Transverse colon (tissue), 4 donors: ENCODE measurements around the gene SLC1A3. TPM values are rescaled to one million over a fixed set of nuclear protein-coding genes. Genes with fewer than 3 reads are reported as not detected.
A peak's percentile ranks its signal among the peaks of the same experiment; 100 is the strongest.

Experiments
- DNase-seq: peaks from one replicate; pipeline ENCODE4 v3.0.0-alpha.2; 2019
- H3K27ac ChIP-seq, 4 donors: fragments of 200-600 bp; sonication (generic); 2 replicates each; pipeline ENCODE4 v1.5.1; 2016 to 2018; ENCODE audit warnings: inconsistent platforms in 4 of 4
- H3K27me3 ChIP-seq: fragments of 200-600 bp; sonication (generic); 2 replicates; pipeline ENCODE4 v1.5.1; 2017; ENCODE audit warnings: inconsistent platforms
- H3K36me3 ChIP-seq, 4 donors: fragments of 200-600 bp; sonication (generic); 2 replicates each; pipeline ENCODE4 v1.5.1; 2017 to 2019; ENCODE audit warnings: inconsistent platforms in 4 of 4
- H3K4me1 ChIP-seq, 4 donors: fragments of 200-600 bp; sonication (generic); 2 replicates each; pipeline ENCODE4 v1.5.1; 2017 to 2020; ENCODE audit warnings: inconsistent platforms in 4 of 4
- H3K4me3 ChIP-seq, 4 donors: fragments of 200-600 bp; sonication (generic); 1 replicate in 1 of 4; 2 replicates in 3 of 4; pipeline versions ENCODE4 v1.5.1 to v1.6.1; 2017 to 2019; ENCODE audit warnings: inconsistent platforms in 4 of 4
- H3K9me3 ChIP-seq, 2 donors: fragments of 200-600 bp; sonication (generic); 2 replicates each; pipeline ENCODE4 v1.5.1; 2017 to 2019; ENCODE audit warnings: inconsistent platforms in 2 of 2
- EP300 ChIP-seq: sonication (generic); formaldehyde crosslinking; IDR thresholded peaks from one replicate; pipeline ENCODE4 v1.6.1; 2017; ENCODE audit warnings: antibody characterized with exemption, low read depth
- POLR2A ChIP-seq: fragments of 450-650 bp; IDR thresholded peaks from one replicate; pipeline ENCODE4 v1.6.1; 2016; ENCODE audit warnings: antibody characterized with exemption, mild to moderate bottlenecking, moderate library complexity
- POLR2AphosphoS5 ChIP-seq, 3 donors: sonication (generic); formaldehyde crosslinking; IDR thresholded peaks; one replicate each; pipeline ENCODE4 v1.6.1; 2016; ENCODE audit warnings: antibody characterized with exemption in 3 of 3
- WGBS, 2 donors: methylation state at CpG; one replicate each; pipeline ENCODE4 v1.1.5; 2018; ENCODE audit warnings: low coverage in 1 of 2; 5-methylcytosine and 5-hydroxymethylcytosine counted together
- in situ Hi-C, 4 donors: fragments of 200-750 bp; cut with MboI; loops; one replicate each; pipeline versions ENCODE4 v1.15.0 to v1.15.1; 2017; ENCODE audit warnings: low sequenced_read_pairs in 3 of 4, low pct_ligation_motif_present in 1 of 4, low pct_unique_long_range_greater_than_20kb in 1 of 4
- intact Hi-C: fragments of 100-400 bp; cut with DNase I; formaldehyde crosslinking; loops from one replicate; pipeline ENCODE4 v1.15.1; 2023; ENCODE audit warnings: low total_unique reads
- total RNA-seq, 4 donors: library from RNA; depleted of rRNA; stranded (reverse); fragments of >200 nt; gene quantifications; one replicate each; pipeline ENCODE4 v1.1.0, GENCODE V29; 2016
- TF ChIP-seq, protein P1 (sequence below), 5 experiments: fragments of 200-600 bp in 3 of 5; fragments of 450-650 bp in 2 of 5; sonication (generic) in 3 of 5; IDR thresholded peaks; 1 replicate in 2 of 5; 2 replicates in 3 of 5; pipeline ENCODE4 v1.5.1; 2016 to 2017; ENCODE audit warnings: antibody characterized with exemption in 5 of 5, inconsistent platforms in 3 of 5, mild to moderate bottlenecking in 2 of 5, moderate library complexity in 1 of 5

The SLC1A3 gene
- total RNA-seq, 4 donors from 2014 or later = 0.20 to 16.0 (median 4.1) TPM

DNA sequence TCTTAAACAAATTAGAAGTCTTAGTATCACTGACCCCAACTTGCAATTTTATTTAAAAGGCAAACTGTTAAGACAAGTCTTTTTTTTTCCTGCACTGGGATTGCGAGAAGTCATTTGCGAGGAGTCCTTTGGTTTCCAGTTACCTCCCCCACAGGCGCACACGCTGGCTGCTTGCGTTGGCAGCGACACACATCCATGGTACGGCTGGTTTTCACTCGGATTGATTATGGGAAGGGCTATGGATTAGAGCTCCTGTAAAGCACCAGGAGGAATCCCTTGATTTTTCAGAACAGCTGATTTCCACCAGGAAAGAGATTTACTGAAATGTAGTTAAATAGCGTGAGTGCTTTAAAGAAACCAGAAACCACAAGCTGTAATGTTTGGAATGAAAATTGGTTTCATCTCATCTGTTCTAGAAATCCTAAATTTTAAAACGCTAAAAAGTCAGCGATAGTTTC is 737 bp downstream of the SLC1A3 start:
- DNase-seq = no peak
- intact Hi-C loops (no loop called here), in situ Hi-C loops (no loop called here)
- no peak overlapping the region for H3K27ac ChIP-seq
- no peaks in the 10 kb centered on the region for H3K36me3 ChIP-seq
- peak overlapping the region in 3 of 4 donors; percentile 17 to 43 (median 31) for H3K4me3 ChIP-seq
- no peaks in the 10 kb centered on the region for H3K9me3 ChIP-seq
- whole genome bisulfite sequencing, 2 donors = 2 to 4% methylated on average over 8 to 11 of the region's 11 CpGs
- TF ChIP-seq, protein P1, sequence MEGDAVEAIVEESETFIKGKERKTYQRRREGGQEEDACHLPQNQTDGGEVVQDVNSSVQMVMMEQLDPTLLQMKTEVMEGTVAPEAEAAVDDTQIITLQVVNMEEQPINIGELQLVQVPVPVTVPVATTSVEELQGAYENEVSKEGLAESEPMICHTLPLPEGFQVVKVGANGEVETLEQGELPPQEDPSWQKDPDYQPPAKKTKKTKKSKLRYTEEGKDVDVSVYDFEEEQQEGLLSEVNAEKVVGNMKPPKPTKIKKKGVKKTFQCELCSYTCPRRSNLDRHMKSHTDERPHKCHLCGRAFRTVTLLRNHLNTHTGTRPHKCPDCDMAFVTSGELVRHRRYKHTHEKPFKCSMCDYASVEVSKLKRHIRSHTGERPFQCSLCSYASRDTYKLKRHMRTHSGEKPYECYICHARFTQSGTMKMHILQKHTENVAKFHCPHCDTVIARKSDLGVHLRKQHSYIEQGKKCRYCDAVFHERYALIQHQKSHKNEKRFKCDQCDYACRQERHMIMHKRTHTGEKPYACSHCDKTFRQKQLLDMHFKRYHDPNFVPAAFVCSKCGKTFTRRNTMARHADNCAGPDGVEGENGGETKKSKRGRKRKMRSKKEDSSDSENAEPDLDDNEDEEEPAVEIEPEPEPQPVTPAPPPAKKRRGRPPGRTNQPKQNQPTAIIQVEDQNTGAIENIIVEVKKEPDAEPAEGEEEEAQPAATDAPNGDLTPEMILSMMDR (IDR thresholded peaks at IDR 0.05) = no peak
- H3K4me1 ChIP-seq = peaks cover 0 to 15% (median 6%) of the 10 kb centered on the region in 4 donors
- peaks cover 55% of the 10 kb centered on the region for H3K27me3 ChIP-seq

DNA sequence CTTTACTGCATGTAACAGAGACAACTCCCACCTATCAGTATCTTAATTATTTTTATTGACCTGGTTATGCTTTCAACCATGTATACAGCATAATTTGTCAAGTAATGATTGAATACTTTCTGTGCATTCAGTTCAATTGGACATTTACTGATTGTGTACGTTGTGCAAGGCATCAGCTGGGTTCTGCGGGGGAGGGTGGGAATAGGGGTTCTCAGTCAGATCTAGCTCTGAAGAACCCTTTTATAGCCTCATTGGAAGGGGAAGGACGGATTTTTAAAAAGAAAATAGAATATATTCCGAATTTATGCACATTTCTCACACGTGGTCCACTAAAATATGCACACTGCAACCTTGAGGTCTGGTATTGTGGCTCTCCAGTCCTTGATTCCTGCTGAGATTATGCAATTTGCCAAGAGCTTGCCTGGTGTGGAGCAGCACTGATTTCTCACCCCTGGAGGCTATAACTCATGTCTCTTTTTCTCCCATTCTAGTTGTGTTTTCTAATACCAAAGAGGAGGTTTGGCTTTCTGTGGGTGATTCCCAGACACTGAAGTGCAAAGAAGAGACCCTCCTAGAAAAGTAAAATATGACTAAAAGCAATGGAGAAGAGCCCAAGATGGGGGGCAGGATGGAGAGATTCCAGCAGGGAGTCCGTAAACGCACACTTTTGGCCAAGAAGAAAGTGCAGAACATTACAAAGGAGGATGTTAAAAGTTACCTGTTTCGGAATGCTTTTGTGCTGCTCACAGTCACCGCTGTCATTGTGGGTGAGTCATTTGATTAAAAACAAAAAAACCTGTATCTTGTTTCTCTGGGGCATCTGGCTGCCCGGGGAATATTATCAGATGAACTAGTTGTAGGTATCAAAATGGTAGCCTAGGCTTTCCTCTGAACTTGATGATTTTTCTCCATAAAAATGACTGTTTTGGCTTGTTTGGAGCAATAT is 1.7 kb downstream of the SLC1A3 start:
- intact Hi-C loops (no loop called here), in situ Hi-C loops (no loop called here)
- Histone ChIP-seq H3K4me3 (peak overlapping the region in 1 of 4 donors; percentile 43), H3K27me3 (peaks cover 53% of the 10 kb centered on the region), H3K4me1 (peaks cover 0 to 15% (median 6%) of the 10 kb centered on the region in 4 donors), H3K9me3 (no peaks in the 10 kb centered on the region), H3K36me3 (no peaks in the 10 kb centered on the region), H3K27ac (no peak overlapping the region)
- TF ChIP-seq POLR2AphosphoS5 (IDR thresholded peaks at IDR 0.05) (no peak), EP300 (no peak), POLR2A (no peak)
- TF ChIP-seq, protein P1 (IDR thresholded peaks at IDR 0.05) = no peak
- WGBS, 2 donors = 65 to 75% methylated on average over 8 to 10 of the region's 10 CpGs
- no peak for DNase-seq

DNA sequence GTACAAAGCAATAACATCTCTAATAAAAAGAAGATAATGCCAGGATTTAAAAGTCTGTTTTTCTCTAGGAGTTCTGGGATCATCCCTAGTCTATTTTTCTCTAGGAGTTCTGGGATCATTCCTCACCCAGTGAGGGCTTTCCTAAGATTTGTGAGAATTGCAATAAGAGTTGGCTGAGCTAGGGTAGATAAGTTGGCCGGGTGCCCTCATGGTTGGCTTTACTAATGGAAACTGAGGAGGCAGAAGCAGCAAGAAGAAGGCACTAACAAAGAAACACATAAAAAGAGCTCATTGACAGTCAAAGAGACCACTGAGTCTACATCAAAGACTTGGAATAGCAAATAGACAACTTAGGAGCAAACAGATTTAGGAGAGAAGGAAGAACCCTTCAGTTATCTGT is 4.2 kb downstream of the SLC1A3 start:
- DNase-seq = no peak
- no peak overlapping the region for H3K27ac ChIP-seq
- in situ Hi-C loops (no loop called here), intact Hi-C loops (no loop called here)
- no peaks in the 10 kb centered on the region for H3K9me3 ChIP-seq
- H3K27me3 ChIP-seq = peaks cover 35% of the 10 kb centered on the region
- H3K36me3 ChIP-seq = no peaks in the 10 kb centered on the region
- WGBS, 2 donors = 78 to 100% methylated on average over 1 of the region's 1 CpG
- no peak overlapping the region for H3K4me3 ChIP-seq
- TF ChIP-seq EP300 = no peak
- TF ChIP-seq POLR2AphosphoS5 (IDR thresholded peaks at IDR 0.05) = no peak
- no peak for TF ChIP-seq POLR2A
- TF ChIP-seq, protein P1 (IDR thresholded peaks at IDR 0.05) = no peak
- peaks cover 0 to 15% (median 6%) of the 10 kb centered on the region in 4 donors for H3K4me1 ChIP-seq

DNA sequence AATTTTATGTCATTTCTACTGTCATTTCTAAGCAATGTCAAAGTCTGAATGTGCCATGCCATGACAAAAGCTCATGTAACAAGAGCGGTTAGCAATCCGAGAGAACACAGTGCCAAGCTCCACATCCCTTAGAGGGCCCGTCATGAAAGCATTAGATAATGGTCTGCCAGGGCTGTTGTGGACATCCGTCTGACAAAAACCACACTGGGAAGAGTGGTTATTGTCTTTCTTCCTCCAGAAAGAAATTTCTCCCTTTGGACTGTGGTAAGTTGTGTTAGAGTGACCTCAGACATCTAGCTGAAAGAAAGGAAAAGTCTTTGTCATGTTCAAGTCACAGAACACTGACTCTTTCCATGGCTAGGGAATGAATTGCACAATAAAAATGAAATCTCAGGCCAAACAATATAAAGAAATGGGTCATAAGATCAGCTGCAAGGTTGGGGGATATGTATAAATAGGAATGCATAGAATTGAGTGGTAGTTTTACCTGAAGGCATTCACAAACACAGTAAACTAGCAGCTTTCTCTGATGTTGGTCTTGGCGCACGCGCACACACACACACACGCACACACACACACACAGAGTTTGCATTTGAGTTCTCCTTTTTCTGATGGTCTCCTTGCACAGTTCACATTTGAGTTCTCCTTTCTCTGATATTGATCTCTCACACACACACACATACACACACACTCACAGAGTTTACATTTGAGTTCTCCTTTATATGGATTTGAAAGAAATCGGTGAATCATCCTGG is 5.3 kb downstream of the SLC1A3 start:
- intact Hi-C loops = no loop called here
- in situ Hi-C loops = no loop called here
- 76 to 78% methylated on average over 9 of the region's 9 CpGs for WGBS, 2 donors

More for the DNA sequence above, 5.3 kb downstream of the SLC1A3 start:
- H3K9me3 ChIP-seq = no peaks in the 10 kb centered on the region
- no peak for DNase-seq
- TF ChIP-seq POLR2AphosphoS5 (IDR thresholded peaks at IDR 0.05) (no peak), POLR2A (no peak), EP300 (no peak)
- TF ChIP-seq, protein P1 (IDR thresholded peaks at IDR 0.05) = no peak
- H3K4me1 ChIP-seq = peaks cover 0 to 5% (median under 1%) of the 10 kb centered on the region in 4 donors
- no peak overlapping the region for H3K4me3 ChIP-seq
- peaks cover 24% of the 10 kb centered on the region for H3K27me3 ChIP-seq
- no peak overlapping the region for H3K27ac ChIP-seq
- H3K36me3 ChIP-seq = no peaks in the 10 kb centered on the region
